NCI-H748 treated with DMSO at 0.1 percent for 48 hours (cell line): ENCODE measurements around the gene IFI30.
A peak's percentile ranks its signal among the peaks of the same experiment; 100 is the strongest.
"Not testable (repeated sequence)": the region's sequence is repeated elsewhere in the genome, so short reads cannot be mapped to it uniquely, and the experiment has no call there.

Source experiments
- DNase-seq: peaks from one replicate; lab custom pipeline; 2025; lab: John Stamatoyannopoulos, UW

Gene IFI30

DNA sequence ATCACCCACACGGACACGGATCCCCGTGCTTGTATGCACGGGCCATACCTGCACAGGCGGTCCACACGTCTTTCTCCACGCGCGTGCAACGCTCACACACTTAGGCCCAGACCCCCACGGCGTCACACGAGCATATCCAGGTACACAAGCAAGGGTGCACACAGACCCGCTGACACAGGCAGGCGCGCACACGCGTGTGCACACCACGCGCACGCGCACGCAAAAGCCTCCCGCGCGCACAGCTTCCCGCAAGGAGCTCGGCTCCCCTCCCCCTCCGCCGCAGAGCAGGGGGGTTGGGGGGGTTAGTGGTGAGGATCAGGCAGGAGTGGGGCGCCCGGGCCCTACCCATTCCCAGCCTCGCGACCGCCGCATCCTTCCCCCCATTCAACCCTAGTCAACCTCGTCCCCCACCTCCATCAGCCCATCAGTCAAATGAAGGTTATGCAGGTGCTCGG, 29.8 kb downstream of the IFI30 start:
- no peak for DNase-seq

DNA sequence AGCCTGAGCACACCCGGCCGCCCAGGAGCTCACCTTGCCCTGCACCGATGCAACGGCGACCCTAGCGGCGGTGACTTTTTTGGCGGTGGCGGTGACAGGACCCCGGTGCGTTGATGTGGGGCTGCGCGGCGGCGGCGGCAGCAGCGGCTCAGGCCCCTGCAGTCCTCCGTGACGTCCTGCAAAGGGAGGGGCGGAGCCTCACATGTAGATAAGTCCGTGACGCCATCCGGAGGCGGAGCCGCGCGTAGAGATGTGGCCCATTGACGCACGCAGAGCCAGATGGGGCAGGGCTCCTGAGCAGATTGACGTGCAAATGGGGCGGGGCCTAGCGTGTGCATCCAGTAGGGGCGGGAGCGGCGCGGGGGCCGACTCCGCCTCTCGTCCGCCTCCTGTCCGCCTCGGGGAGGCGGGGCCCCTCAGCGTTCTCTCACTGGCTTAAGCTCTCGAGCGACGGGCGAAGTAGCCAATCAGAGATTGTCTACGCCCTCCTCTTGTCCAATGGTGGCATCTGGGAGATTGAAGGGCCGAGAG, 30.3 kb downstream of the IFI30 start, which contains the start of gene RAB3A:
TSS of gene RAB3A (minus strand) at position 180 of the 531 bp plus-strand sequence. CDS start 1,302 bp downstream, outside the sequence.
- peak; percentile 97 for DNase-seq

DNA sequence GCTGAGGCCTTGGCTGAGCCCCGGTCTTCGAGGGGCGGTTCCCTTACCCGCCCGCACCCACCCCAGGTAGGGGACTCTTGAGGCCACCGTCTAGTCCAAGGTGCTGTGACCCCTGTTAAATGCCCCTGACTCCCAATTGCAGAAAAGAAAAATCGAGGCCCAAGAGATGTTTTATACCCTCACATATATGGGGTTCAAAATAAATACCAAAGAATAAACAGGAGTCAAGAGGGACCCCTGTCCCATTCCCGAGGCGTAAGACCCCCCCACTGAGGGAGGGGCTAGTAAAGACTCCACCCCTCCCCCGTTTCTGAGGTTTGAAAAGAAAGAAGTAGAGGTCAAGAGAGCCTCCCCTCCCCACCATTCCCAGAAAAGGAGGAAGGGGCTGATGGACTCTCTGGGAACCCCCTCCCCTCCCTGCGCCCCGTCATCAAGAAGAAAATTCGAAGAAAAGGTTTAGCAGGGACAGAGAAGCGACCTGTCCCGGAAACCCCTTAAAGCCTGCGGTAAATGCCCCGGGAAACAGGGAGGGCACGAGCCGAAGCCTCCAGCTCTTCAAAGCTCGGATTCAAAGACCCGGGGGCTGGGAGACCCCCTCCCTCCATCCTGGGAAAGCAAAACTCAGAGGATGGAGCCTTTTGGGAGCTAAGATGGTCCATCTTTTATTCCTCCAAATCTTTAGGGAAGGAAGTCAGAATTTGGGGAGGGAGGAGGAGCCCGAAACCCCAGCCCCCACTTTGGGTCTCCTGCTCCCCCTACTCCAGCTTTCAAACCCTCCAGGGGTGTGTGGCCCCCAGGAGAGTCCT, 31.0 kb downstream of the IFI30 start:
- no peak for DNase-seq

DNA sequence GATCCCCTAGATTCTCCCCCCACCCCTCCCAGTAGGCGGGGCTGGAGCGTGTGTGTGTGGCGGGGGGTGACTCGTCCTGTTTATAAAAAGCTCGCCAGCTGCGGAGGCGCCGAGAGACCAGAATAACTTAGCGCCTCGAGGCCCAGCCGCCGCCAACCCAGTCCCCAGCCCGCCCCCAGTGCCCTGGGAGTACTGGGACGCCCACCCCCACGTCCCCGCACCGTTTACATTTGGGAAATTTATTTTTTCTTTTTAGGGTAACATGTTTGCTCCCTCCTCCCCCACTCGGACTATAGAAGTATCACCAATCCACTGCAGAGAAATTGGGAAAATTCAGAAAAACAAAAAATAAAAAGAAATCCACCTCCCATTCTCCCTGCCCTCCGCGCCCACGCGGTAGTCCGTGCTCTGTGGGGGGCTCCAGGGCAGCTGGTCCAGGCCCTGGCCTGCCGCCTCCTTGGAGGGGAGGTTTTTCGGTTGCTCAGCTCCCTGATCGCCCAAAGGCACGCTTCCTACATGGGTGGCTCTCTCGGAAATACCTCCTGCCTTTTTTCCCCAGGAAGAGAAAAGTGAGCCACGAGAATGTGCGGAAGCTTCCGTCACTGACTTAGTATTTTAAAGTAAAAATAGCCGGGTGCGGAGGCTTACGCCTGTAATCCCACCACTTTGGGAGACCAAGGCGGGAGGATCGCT, 31.7 kb downstream of the IFI30 start:
- no peak for DNase-seq

DNA sequence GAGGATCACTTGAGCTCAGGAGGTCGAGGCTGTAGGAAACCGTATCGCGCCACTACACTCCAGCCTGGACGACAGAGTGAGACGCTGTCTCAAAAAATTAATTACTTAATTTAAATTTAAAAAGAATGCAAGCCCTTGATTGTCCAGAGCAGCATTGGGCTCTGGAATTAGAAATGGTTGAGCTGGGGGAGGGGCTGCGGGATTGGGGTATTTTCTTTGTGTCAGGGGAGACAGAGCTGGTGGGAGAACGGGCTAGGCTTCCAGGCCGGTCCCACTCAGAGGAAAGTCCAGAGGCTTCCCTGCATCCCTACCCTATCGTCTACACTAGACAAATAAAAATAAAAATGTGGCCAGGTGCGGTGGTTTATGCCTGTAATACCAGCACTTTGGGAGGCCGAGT, 32.4 kb downstream of the IFI30 start:
- no peak for DNase-seq

DNA sequence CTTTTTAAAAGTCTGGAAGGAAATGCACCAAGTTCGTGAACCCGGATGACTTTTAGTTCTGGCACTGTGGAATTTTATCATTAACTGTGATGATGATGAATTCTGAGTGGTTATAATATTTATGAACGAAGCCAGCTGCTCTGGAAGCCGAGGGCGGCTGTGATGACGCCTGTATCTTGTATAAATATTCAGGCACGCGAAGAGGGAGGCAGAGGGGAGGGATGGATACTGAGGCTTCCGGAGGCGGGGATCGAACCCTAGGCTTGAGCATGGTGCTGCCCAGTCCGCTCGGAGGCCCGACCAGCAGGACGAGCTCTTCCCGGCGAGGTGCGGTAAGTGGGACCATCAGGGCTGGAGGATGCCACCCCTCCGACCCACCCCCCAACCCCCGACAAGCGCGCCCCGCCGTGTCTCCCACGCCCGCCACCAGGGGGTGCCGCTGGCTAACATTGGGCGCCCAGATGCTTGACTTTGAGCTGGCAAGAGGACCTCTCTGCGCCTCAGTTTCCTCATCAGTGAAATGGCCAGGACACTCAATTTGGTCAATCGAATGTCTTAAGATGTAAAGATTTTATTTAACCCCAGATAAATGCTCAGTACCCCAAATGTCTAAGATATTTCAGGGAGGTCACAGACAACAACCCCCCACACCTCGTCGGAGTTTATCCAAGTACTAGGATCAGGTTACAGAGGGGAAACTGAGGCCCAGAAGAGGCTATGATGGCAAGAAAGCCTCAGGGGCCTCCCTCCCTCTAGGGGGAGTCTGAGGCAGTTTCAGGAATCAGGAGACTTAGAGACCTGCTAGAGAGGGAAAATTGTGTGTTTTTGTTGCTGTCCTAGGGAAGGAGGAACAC, 34.7 kb downstream of the IFI30 start:
- DNase-seq, result peak; percentile 5

DNA sequence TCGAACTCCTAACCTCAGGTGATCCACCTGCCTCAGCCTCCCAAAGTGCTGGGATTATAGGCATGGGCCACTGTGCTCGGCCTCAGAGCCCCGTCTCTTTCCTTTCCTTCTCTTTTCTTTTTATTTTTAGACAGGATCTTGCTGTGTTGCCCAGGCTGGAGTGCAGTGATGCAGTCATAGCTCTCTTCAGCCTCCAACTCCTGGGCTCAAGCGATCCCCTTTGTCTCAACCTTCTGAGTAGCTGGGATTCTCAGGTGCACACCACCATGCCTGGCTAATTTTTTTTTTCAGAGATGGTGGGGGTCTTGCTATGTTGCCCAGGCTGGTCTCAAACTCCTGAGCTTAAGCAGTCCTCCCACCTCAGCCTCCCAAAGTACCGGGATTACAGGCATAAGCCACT, 36.3 kb downstream of the IFI30 start:
- DNase-seq, result not testable (repeated sequence)

DNA sequence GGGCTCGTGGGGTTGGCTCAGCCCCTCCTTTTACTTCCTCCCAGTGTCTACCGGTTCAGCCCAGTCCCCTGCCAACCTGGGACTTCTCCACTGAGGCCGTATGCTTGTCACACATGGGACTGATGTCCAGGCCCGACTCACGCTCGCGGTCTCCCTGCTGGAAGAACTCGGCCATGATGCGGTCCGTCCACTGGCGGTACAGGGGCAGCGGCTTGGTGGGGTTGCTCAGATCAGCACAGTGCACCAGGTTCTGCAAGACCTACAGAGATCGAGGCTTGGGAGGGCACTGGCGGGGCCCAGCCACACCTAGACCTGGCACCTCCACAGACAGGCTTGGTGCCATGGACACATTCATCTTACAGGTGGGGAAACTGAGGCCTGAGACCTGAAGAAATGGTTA, 38.1 kb downstream of the IFI30 start:
- no peak for DNase-seq

DNA sequence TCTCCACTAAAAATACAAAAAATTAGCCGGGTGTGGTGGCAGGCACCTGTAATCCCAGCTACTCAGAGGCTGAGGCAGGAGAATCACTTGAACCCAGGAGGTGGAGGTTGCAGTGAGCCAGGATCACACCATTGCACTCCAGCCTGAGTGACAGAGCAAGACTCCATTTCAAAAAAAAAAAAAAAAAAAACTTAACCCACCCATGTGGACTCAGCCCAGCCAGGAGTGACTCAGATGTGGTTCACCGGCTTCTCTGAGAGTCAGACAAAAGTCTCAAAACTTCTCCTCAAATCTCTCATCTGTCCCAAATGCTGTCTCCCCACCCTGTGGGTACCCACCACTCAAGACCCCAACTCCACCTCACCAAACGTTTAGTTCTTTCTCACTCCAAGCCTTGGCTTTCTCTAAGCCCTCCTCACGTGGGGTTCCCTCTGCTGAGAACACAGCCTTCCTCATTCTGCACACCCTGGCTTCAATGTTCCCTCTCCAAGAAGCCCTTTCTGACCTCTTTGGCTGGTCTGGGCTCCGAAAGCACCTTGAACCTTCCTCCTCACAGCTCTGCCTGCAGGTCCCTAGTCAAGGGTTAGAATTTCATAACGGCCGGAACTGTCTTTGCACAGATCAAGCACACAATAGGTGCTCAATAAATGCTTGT, 41.3 kb downstream of the IFI30 start:
- no peak for DNase-seq

DNA sequence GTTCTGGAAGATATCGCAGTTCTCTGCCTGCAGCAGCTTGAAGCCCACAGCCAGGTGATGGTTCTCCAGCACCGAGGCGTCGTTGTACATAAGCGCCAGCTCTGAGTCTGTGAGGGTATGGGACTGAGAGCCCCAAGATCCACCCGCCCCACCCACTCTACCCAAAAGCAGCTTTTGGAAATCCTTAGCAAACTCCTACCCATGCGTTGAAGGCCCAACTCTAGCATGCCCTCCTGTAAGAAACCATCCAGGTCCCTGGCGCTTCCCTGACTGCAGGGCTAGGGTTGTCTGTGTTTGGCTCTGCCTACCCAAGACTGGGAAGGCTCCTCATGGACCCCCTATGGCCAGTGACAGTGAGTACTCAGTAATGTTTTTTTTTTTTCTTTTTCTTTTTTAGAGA, 43.2 kb downstream of the IFI30 start:
- DNase-seq, result no peak

DNA sequence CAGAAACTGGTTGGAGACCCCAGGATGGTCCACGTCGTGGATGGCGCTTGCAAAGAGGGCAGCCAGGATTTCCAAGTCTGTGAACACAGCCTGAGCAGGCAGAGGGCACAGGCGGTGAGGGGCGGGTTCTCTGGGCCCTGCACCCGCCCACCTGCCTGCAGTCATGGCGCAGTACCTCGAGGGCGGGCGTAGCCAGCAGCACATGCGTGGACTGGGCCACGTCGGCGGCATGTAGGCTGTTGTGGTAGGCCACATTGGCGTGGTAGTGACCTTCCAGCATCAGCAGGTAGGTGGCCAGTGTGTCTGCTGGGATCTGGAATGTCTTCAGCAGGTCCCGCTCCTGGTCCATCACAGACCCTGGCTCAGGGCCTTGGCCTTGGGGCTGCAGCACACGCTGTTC, 44.5 kb downstream of the IFI30 start:
- no peak for DNase-seq

DNA sequence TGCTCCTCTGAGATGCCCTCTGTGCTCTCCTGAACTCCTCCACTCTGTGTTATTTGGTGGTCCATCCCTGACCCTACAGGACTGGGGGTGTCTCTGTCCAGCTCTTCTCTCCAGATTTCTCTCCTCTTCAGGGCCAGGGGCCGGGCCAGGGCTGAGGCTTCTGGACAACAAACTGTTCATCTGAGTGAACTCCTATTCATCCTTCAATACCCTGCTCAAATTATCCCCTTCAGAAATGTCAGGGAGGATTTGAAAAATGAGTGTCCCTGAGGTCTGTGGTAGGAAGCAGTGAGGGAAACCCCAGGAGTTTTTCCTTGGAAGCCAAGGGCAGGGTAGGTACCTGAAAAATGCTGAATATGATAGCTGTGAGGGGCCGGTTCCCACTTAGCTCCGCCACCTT, 45.0 kb downstream of the IFI30 start:
- no peak for DNase-seq

DNA sequence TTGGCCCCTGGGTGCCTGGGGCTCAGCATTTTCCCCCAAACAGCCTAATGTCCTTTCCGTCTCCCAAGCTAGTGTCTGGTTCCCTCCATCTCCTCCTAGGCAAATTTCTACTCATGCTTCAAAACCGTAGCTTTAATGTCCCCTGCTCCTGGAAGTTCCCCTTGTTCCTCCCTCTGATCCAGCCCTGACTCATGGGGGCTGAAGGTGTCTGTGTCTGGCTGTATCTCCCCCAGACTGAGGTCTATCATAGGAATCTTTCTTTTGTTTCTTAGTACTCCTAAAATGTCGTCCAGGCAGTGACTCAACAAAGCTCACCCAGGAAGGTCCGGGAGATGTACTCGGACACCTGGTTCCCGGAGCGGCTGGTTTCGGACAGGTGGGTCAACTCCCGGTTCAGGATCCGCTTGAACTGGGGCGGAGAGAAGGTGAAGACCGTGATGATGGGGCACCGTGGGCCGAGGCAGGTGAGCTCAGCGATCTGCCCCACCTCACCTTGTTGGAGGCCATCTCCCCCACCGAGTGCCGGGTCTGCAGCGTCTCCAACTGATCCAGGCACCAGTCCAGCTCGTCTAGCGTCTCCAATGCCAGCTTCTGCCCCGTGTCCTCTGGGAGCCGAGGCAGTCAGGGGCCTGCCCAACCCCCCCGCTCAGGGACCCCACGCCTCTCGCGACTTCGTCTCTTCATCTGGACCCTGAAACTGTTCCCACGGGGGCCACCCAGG, 46.5 kb downstream of the IFI30 start:
- DNase-seq, result no peak

DNA sequence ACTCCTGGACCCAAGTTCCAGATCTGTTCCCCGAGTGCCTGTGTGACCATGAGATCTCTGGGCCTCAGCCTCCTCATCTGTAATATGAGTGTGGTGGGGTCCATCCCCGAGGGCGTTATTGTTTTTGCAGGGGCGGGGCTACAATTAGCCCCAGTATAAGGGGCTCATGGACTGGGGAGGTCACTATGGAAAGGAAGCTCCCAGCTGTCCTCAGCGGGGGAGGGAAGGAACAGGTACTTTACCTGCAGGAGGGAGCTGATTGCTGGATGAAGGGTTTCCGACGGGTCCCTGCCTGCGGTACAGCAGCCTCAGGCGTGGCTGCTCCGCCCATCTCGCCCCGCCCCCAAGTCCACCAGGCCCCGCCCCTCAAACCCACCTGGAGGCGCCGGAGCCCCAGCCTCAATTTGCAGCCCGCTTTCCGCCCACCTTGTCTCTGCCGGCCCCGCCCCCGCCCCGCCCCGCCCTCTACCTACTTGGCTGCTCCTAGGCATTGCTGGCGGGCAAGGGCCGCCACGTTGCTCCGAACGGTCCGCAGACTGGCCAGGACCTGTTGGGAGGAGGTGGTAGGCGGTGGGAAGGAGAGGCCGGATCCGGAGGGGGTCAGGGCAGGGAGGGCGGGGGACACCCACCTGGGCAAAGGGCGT, 47.1 kb downstream of the IFI30 start:
- DNase-seq, result no peak

DNA sequence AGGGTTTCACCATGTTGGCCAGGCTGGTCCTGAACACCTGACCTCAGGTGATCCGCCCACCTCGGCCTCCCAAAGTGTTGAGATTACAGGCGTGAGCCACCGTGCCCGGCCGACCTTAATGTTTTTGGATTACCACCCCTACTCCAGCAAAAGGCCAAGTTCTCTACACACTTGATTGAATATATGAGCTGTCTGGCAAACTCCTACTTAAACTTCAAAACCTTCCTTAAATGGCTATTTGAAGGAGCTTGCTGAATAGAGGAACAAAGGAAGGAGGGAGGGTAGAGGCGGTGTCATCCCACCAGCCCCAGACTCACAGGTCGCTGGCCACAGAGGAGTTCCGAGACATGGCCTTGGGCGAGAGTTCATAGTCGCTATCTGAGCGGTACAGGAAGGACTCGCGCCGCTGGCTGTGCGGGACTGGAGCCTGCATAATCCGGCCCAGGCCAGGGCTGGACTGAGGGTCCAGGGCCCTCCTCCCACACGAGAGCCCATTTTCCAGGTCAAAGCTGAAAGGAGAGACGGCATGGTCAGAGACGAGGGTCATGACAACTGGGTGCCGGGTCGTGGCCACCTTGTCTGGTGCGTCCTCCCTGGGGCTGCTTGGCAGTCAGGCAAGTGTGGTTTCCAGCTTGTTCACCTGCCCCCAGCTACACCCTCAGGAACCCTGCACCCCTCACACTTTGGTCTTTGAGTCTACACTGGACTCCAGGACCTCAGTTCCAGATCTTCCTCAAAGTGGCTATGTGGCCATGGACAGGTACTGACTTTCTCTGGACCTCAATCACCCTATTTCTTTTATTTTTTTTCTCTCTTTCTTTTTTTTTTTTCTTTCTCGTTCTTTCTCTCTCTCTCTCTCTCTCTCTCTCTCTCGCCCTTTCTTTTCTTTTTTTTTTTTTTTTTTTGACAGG, 48.5 kb downstream of the IFI30 start:
- no peak for DNase-seq

DNA sequence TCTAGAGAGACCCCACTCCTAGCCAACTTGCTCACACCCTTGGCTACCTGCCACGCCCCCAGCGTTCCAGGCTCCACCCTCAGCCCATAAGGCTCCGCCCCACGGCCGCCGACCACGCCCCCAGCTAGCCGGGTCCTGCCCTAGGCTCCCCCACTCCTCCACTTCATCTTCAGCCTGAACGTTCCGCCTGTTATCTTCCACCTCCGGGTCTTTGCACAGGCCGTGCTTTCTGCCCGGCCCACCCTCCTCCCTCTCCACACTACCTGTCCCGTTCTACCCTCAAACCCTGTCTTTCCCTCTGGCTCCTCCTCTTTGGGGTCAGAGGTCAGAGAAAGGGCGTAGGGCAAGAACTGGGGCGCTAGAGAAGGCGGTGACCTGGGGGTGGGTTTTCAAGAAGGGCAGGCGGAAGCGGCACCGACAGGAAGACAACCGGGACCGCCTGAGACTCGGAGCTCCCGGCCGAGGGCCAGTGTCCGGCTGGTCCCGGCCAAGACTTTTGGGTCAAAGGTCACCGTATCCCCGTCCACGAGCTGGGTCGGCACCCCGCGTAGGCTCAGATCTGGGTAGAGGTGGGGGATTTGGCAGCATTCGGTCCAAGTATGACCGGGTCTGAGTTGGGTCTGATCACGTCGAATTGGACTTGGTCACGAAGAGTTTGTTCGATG, 50.4 kb downstream of the IFI30 start:
- no peak for DNase-seq

DNA sequence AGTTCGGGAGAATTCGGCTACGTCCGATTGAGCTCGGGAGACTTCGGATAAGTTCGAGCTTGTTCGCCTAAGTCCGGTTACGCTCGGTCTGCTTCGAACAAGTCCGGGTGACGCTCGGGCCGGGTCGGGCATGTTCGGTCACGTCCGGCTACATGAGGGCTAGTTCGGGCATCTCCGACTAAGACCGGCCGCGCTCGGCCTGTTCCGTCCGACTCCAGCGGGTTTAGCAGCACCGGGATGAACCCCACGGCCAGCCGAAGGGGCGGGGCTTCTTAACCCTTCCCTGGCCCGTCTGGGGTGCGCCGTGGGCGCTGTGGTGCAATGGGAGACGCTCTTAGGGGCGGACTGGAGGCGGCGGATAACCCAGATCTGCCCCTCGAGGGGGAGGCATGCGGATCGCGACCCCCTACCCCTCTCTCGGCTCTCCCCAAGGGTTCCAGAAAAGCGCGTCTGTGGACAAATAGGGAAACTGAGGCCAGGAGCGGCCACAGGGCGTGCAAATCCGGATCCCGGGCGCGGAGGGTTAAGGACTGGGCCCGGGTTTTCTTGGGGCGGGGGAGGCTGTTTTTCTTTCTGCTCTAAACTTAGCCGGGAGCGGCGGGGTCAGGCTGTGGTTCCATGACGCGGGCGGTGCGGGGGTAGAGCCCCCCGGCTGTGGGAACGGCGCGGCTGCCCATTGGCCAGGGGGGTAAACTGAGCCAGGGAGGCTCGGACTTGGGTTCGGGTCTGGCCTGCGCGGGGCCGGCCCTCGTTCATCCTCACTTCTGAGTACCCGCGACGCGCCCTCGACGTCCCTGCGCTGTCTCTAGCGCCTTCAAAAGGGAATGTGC, 51.1 kb downstream of the IFI30 start:
- DNase-seq, result peak; percentile 68

DNA sequence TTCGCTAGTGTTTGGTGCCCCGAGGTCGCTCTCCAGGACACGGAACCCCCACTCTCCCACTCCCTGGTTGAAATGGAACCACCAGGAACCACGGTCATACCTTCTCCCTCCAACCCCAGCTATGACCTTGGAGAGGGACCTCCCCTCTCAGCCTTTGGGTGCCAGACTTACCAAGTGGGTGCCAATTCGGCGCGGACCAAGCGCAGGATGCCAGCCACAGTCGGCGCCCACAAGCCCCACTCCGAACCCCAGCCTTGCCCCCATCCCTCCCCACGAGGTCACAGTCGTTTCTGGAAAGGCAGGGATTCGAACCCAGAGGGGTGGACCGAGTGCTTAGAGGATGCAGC, 51.7 kb downstream of the IFI30 start:
- DNase-seq, result no peak
